GM23338 (cell line): ENCODE measurements around the gene CAMTA1.

Experiments
- EZH2 ChIP-seq: fragments of 200-600 bp; sonication (generic); IDR thresholded peaks from one replicate; pipeline ENCODE4 v1.8.0; 2017; ENCODE audit warnings: antibody characterized with exemption, mild to moderate bottlenecking, low read depth; ENCODE audit not compliant: unreplicated experiment
- EZH2phosphoT487 ChIP-seq: fragments of 200-600 bp; sonication (generic); IDR thresholded peaks from one replicate; pipeline ENCODE4 v1.8.1; 2018; ENCODE audit warnings: antibody characterized with exemption; ENCODE audit not compliant: unreplicated experiment
- JUNB ChIP-seq: IDR thresholded peaks from one replicate; pipeline ENCODE4 v1.6.1; 2016; ENCODE audit warnings: antibody characterized with exemption; ENCODE audit not compliant: unreplicated experiment
- NANOG ChIP-seq: IDR thresholded peaks from 2 replicates; pipeline ENCODE4 v1.6.1; 2016; ENCODE audit warnings: antibody characterized with exemption, borderline replicate concordance
- POLR2AphosphoS5 ChIP-seq: IDR thresholded peaks from 2 replicates; pipeline ENCODE4 v1.6.1; 2016; ENCODE audit warnings: antibody characterized with exemption, low read depth
- TF ChIP-seq, protein P1 (sequence below), 2 experiments: fragments of 200-600 bp in 1 of 2; sonication (generic) in 1 of 2; conservative IDR thresholded peaks; 2 replicates each; pipeline versions ENCODE4 v1.5.1 to v1.6.1; 2016 to 2017; ENCODE audit warnings: antibody characterized with exemption in 2 of 2, low read depth in 2 of 2, mild to moderate bottlenecking in 2 of 2, moderate library complexity in 1 of 2
- TF ChIP-seq, protein P2 (sequence below): IDR thresholded peaks from one replicate; pipeline ENCODE4 v1.6.1; 2018; ENCODE audit warnings: antibody characterized with exemption; ENCODE audit not compliant: unreplicated experiment

- TF ChIP-seq, protein P1, sequence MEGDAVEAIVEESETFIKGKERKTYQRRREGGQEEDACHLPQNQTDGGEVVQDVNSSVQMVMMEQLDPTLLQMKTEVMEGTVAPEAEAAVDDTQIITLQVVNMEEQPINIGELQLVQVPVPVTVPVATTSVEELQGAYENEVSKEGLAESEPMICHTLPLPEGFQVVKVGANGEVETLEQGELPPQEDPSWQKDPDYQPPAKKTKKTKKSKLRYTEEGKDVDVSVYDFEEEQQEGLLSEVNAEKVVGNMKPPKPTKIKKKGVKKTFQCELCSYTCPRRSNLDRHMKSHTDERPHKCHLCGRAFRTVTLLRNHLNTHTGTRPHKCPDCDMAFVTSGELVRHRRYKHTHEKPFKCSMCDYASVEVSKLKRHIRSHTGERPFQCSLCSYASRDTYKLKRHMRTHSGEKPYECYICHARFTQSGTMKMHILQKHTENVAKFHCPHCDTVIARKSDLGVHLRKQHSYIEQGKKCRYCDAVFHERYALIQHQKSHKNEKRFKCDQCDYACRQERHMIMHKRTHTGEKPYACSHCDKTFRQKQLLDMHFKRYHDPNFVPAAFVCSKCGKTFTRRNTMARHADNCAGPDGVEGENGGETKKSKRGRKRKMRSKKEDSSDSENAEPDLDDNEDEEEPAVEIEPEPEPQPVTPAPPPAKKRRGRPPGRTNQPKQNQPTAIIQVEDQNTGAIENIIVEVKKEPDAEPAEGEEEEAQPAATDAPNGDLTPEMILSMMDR (conservative IDR thresholded peaks at IDR 0.05; ENCODE audit: low read depth in 2 of 2): no peak
- TF ChIP-seq POLR2AphosphoS5: no peak
- TF ChIP-seq EZH2phosphoT487: no peak
- no peak for TF ChIP-seq EZH2
- no peak for TF ChIP-seq NANOG
- no peak for TF ChIP-seq JUNB
- TF ChIP-seq, protein P2, sequence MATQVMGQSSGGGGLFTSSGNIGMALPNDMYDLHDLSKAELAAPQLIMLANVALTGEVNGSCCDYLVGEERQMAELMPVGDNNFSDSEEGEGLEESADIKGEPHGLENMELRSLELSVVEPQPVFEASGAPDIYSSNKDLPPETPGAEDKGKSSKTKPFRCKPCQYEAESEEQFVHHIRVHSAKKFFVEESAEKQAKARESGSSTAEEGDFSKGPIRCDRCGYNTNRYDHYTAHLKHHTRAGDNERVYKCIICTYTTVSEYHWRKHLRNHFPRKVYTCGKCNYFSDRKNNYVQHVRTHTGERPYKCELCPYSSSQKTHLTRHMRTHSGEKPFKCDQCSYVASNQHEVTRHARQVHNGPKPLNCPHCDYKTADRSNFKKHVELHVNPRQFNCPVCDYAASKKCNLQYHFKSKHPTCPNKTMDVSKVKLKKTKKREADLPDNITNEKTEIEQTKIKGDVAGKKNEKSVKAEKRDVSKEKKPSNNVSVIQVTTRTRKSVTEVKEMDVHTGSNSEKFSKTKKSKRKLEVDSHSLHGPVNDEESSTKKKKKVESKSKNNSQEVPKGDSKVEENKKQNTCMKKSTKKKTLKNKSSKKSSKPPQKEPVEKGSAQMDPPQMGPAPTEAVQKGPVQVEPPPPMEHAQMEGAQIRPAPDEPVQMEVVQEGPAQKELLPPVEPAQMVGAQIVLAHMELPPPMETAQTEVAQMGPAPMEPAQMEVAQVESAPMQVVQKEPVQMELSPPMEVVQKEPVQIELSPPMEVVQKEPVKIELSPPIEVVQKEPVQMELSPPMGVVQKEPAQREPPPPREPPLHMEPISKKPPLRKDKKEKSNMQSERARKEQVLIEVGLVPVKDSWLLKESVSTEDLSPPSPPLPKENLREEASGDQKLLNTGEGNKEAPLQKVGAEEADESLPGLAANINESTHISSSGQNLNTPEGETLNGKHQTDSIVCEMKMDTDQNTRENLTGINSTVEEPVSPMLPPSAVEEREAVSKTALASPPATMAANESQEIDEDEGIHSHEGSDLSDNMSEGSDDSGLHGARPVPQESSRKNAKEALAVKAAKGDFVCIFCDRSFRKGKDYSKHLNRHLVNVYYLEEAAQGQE: no peak
These were observed 644.9 kb downstream of the CAMTA1 start for GRCh38 chr1:7430047-7430608.
